ENCODE data around the gene SERGEF. TPM values are rescaled to one million over a fixed set of nuclear protein-coding genes. Genes with fewer than 3 reads are reported as not detected.

SERGEF gene
- total RNA-seq, 1 donor from 2014 or later: 17.6 TPM

GRCh38 chr11:17739945-17740338 is 272.9 kb downstream of the SERGEF start:
- no peak for FAIRE-seq
- peaks cover 6% of the 10 kb centered on the region for H4K20me1 ChIP-seq (ENCODE audit: insufficient read depth, low read length)
- TF ChIP-seq CTCF (IDR thresholded peaks at IDR 0.05; ENCODE audit: insufficient read depth, low read depth, low read length) (no peak), EZH2 (IDR thresholded peaks at IDR 0.05; ENCODE audit: insufficient read depth, low read length) (no peak)
- H2AFZ ChIP-seq (ENCODE audit: low read depth, low read length): no peak overlapping the region
- peaks cover 22% of the 10 kb centered on the region for H3K27me3 ChIP-seq (ENCODE audit: insufficient read depth, low read length)
- H3K4me1 ChIP-seq (ENCODE audit: insufficient read depth, low read length): peaks cover 11% of the 10 kb centered on the region
- no peaks in the 10 kb centered on the region for H3K9me3 ChIP-seq (ENCODE audit: insufficient read depth, low read depth, low read length)
- DNase-seq (ENCODE audit: low read depth): no peak
- no peak overlapping the region for H3K4me2 ChIP-seq (ENCODE audit: low read length)
- no peak overlapping the region for H3K27ac Mint-ChIP-seq (ENCODE audit: unreplicated experiment)
- H3K79me2 ChIP-seq (ENCODE audit: insufficient read depth, low read length): no peaks in the 10 kb centered on the region
- no peak overlapping the region for H3K4me3 Mint-ChIP-seq (ENCODE audit: unreplicated experiment)
- peaks cover 7% of the 10 kb centered on the region for H3K4me1 Mint-ChIP-seq (ENCODE audit: low read depth, unreplicated experiment)
- no peak overlapping the region for H3K4me3 ChIP-seq (ENCODE audit: insufficient read depth, low read depth, low read length)
- H3K27ac ChIP-seq (ENCODE audit: low read depth, low read length): no peak overlapping the region
- H3K36me3 Mint-ChIP-seq (ENCODE audit: low read depth, unreplicated experiment): no peaks in the 10 kb centered on the region
- peaks cover 30% of the 10 kb centered on the region for H3K27me3 Mint-ChIP-seq (ENCODE audit: low read depth, unreplicated experiment)
- no peak overlapping the region for H3K9ac ChIP-seq (ENCODE audit: low read length)
- no peaks in the 10 kb centered on the region for H3K36me3 ChIP-seq (ENCODE audit: insufficient read depth, low read length)
- H3K9me3 Mint-ChIP-seq (ENCODE audit: unreplicated experiment): no peaks in the 10 kb centered on the region

- no peaks in the 10 kb centered on the region for H3K4me1 Mint-ChIP-seq (ENCODE audit: low read depth, unreplicated experiment)
- H4K20me1 ChIP-seq (ENCODE audit: insufficient read depth, low read length): peaks cover 14% of the 10 kb centered on the region
- H3K4me3 ChIP-seq (ENCODE audit: insufficient read depth, low read depth, low read length): no peak overlapping the region
- TF ChIP-seq CTCF (IDR thresholded peaks at IDR 0.05; ENCODE audit: insufficient read depth, low read depth, low read length) (no peak), EZH2 (IDR thresholded peaks at IDR 0.05; ENCODE audit: insufficient read depth, low read length) (no peak)
- no peak overlapping the region for H2AFZ ChIP-seq (ENCODE audit: low read depth, low read length)
- FAIRE-seq (no peak), DNase-seq (ENCODE audit: low read depth) (no peak)
- H3K36me3 ChIP-seq (ENCODE audit: insufficient read depth, low read length): no peaks in the 10 kb centered on the region
- H3K79me2 ChIP-seq (ENCODE audit: insufficient read depth, low read length): no peaks in the 10 kb centered on the region
- H3K27me3 ChIP-seq (ENCODE audit: insufficient read depth, low read length): peaks cover 28% of the 10 kb centered on the region
- no peak overlapping the region for H3K27ac Mint-ChIP-seq (ENCODE audit: unreplicated experiment)
- H3K4me1 ChIP-seq (ENCODE audit: insufficient read depth, low read length): peaks cover under 1% of the 10 kb centered on the region
- H3K27me3 Mint-ChIP-seq (ENCODE audit: low read depth, unreplicated experiment): peaks cover 35% of the 10 kb centered on the region
- H3K9me3 ChIP-seq (ENCODE audit: insufficient read depth, low read depth, low read length): no peaks in the 10 kb centered on the region
- no peak overlapping the region for H3K27ac ChIP-seq (ENCODE audit: low read depth, low read length)
- no peaks in the 10 kb centered on the region for H3K36me3 Mint-ChIP-seq (ENCODE audit: low read depth, unreplicated experiment)
- no peak overlapping the region for H3K4me2 ChIP-seq (ENCODE audit: low read length)
- H3K9me3 Mint-ChIP-seq (ENCODE audit: unreplicated experiment): no peaks in the 10 kb centered on the region
- no peak overlapping the region for H3K9ac ChIP-seq (ENCODE audit: low read length)
- H3K4me3 Mint-ChIP-seq (ENCODE audit: unreplicated experiment): no peak overlapping the region
These were observed 274.5 kb downstream of the SERGEF start for GRCh38 chr11:17738151-17738973.

Other genes with a start within 250 kb of the SERGEF start
- 0.24 and 0.32 TPM in 2 replicates for gene TPH1, start 33.2 kb upstream of the SERGEF start, total RNA-seq
- 13.1 and 13.4 TPM in 2 replicates for gene SAAL1, start 93.0 kb upstream of the SERGEF start, total RNA-seq
- not detected in 2 replicates for gene MRGPRX3, start 119.5 kb upstream of the SERGEF start, total RNA-seq
- not detected in 2 replicates for gene MRGPRX4, start 159.8 kb upstream of the SERGEF start, total RNA-seq
- gene SAA4, start 223.8 kb upstream of the SERGEF start, total RNA-seq: not detected in 2 replicates
- gene SAA2, start 235.6 kb upstream of the SERGEF start, total RNA-seq: not detected in 2 replicates

Measured in astrocyte (in vitro differentiated cells and primary cell).